HepG2 (cell line): ENCODE measurements around the gene UGT1A8.

Experiments used
- ARID2 ChIP-seq: sonication (generic); formaldehyde crosslinking; IDR thresholded peaks from 2 replicates; pipeline ENCODE4 v1.8.1; 2022; ENCODE audit warnings: mild to moderate bottlenecking, missing genetic modification reagents, borderline replicate concordance
- CTCF ChIP-seq: sonication (generic); formaldehyde crosslinking; IDR thresholded peaks from 2 replicates; pipeline ENCODE4 v1.5.0; 2020; ENCODE audit warnings: mild to moderate bottlenecking, missing genetic modification reagents, moderate library complexity
- ETV6 ChIP-seq: sonication (generic); formaldehyde crosslinking; conservative IDR thresholded peaks from 2 replicates; pipeline ENCODE4 v1.4.0; 2020; ENCODE audit warnings: missing genetic modification reagents
- PBX3 ChIP-seq: sonication (generic); formaldehyde crosslinking; IDR thresholded peaks from 2 replicates; pipeline ENCODE4 v1.8.1; 2023; ENCODE audit warnings: missing genetic modification reagents, inconsistent platforms, borderline replicate concordance
- TSC22D2 ChIP-seq: sonication (generic); formaldehyde crosslinking; IDR thresholded peaks from 2 replicates; pipeline ENCODE4 v1.5.1; 2020; ENCODE audit warnings: missing genetic modification reagents, mild to moderate bottlenecking, borderline replicate concordance
- ZNF225 ChIP-seq: sonication (generic); formaldehyde crosslinking; IDR thresholded peaks from 2 replicates; pipeline ENCODE4 v1.4.0; 2020; ENCODE audit warnings: mild to moderate bottlenecking, missing genetic modification reagents
- ZNF24 ChIP-seq: fragments of 450-650 bp; IDR thresholded peaks from 2 replicates; pipeline ENCODE4 v1.6.1; 2017; ENCODE audit warnings: antibody characterized with exemption, mild to moderate bottlenecking
- ZNF318 ChIP-seq: sonication (generic); formaldehyde crosslinking; IDR thresholded peaks from 2 replicates; pipeline ENCODE4 v1.4.0; 2020; ENCODE audit warnings: mild to moderate bottlenecking, missing genetic modification reagents
- ZNF761 ChIP-seq: sonication (generic); formaldehyde crosslinking; conservative IDR thresholded peaks from 2 replicates; pipeline ENCODE4 v1.4.0; 2020; ENCODE audit warnings: mild to moderate bottlenecking, missing genetic modification reagents
- ZNF775 ChIP-seq: sonication (generic); formaldehyde crosslinking; IDR thresholded peaks from 2 replicates; pipeline ENCODE4 v1.4.0; 2020; ENCODE audit warnings: missing genetic modification reagents, mild to moderate bottlenecking, moderate library complexity, borderline replicate concordance
- ZNF784 ChIP-seq: sonication (generic); formaldehyde crosslinking; IDR thresholded peaks from 2 replicates; pipeline ENCODE4 v1.5.1; 2020; ENCODE audit warnings: missing genetic modification reagents, mild to moderate bottlenecking, borderline replicate concordance

GRCh38 chr2:233817361-233817911, 200.0 kb downstream of the UGT1A8 start:
- no peak for TF ChIP-seq CTCF (CRISPR knock-in tag)
- no peak for TF ChIP-seq ZNF225 (CRISPR knock-in tag)
- TF ChIP-seq ARID2 (CRISPR knock-in tag), result no peak
- TF ChIP-seq TSC22D2, result no peak
- no peak for TF ChIP-seq ZNF761 (CRISPR knock-in tag)
- TF ChIP-seq ZNF784 (CRISPR knock-in tag), result no peak
- no peak for TF ChIP-seq ZNF775 (CRISPR knock-in tag)
- no peak for TF ChIP-seq ETV6 (CRISPR knock-in tag)
- no peak for TF ChIP-seq PBX3
- TF ChIP-seq ZNF318, result no peak
- no peak for TF ChIP-seq ZNF24
